Nephron (organoid): ENCODE measurements around the gene ZNF526.

Experiments used
- H3K27ac Mint-ChIP-seq, 3 experiments: 2 replicates each; pipeline ENCODE4 v1.8.0; 2020; ENCODE audit warnings: mixed read lengths in 3 of 3, mild to moderate bottlenecking in 2 of 3, moderate library complexity in 1 of 3
- H3K27me3 Mint-ChIP-seq: 2 replicates; pipeline ENCODE4 v1.8.0; 2021; ENCODE audit warnings: low read depth, mild to moderate bottlenecking, moderate library complexity, mixed read lengths
- H3K36me3 Mint-ChIP-seq: 2 replicates; pipeline ENCODE4 v1.8.0; 2020; ENCODE audit warnings: low read depth, mixed read lengths
- H3K4me1 Mint-ChIP-seq: 2 replicates; pipeline ENCODE4 v1.8.0; 2020; ENCODE audit warnings: mixed read lengths
- H3K4me3 Mint-ChIP-seq, 3 experiments: 2 replicates each; pipeline ENCODE4 v1.8.0; 2020; ENCODE audit warnings: mild to moderate bottlenecking in 3 of 3, mixed read lengths in 3 of 3, moderate library complexity in 2 of 3
- H3K9me3 Mint-ChIP-seq: 2 replicates; pipeline ENCODE4 v1.8.0; 2020; ENCODE audit warnings: mixed read lengths
- CTCF ChIP-seq, 3 experiments: fragments of 200-600 bp; sonication (generic); IDR thresholded peaks; one replicate each; pipeline ENCODE4 v1.5.0; 2021; ENCODE audit warnings: antibody characterized with exemption in 3 of 3; ENCODE audit not compliant: unreplicated experiment in 3 of 3

Gene ZNF526

DNA sequence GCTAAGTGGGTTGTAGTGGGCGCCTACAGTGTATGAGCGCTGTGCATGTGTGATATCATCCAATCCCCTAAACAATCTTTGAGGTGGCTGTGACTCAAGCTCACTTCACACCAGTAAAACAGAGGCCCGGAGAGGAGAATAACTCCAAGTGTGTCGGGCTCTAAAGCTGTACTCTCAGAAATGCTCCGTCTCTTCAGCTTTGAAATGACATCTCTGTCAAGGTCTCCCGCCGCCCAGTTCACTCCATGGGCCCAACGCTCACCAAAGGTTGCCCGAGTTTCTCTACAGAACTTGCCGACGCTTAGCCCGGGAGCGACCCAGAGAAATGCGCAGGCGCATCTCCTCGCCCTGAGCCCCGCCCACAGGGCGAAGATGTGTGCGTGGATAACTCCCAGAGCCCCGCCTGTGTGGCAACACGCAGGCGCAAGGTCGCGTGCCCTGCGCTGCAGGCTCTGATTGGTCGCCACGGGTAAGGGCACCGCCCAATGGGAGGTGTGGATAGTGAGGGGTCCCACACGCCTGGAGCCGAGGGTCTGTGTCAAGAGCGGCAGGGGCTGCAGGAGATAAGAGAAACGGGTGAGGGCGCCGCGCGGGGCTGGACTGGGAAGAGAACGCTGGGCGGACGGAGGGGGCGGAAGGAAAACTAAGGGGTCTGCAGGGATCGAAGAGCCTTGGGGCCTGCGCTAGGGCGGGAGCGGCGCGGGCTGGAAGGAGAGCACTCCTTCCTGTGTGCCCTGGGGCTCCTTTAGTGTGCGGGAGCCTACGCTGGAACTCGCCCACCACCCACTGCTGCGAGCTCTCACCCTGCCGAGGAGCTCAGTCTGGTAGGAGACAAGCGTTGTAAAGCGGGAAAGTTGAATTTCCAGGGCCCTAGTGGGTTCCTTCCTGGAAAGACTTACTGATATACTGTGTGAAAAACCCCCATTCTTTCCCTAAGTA lies at the start of gene ZNF526:
TSS of gene ZNF526 (plus strand) at position 501 of the 939 bp plus-strand sequence. CDS start 4,092 bp downstream, outside the sequence.
- H3K9me3 Mint-ChIP-seq, result no peaks in the 10 kb centered on the region
- H3K4me1 Mint-ChIP-seq, result peaks cover 39% of the 10 kb centered on the region
- H3K4me3 Mint-ChIP-seq, result peak within 1 kb of the TSS; percentile 92 to 93 (median 92)
- no peaks in the 10 kb centered on the region for H3K27me3 Mint-ChIP-seq
- H3K27ac Mint-ChIP-seq, result peak within 1 kb of the TSS; percentile 85 to 93 (median 85)
- peaks cover 26% of the 10 kb centered on the region for H3K36me3 Mint-ChIP-seq
- no peak for TF ChIP-seq CTCF (IDR thresholded peaks at IDR 0.05; ENCODE audit: unreplicated experiment in 3 of 3)

DNA sequence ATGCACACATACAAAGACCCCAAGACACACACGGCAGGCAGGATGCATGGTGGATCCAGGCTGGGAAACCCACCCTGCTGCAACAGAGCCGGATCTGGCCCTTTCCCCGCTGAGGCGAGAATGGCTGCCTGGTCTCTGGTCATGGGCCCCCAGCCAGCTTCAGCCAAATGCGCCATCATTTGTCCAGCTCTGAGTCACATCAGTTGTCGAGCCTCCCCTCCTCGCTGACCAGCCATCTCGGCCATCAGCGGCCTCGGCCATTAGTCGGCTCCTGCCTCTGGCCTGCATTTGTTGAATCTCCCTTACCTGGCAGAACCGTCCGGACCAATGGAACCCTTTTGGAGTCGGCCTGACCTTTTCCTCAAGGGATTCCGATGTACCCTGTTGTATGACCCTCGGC lies 49.4 kb upstream of the ZNF526 start:
- H3K9me3 Mint-ChIP-seq, result no peaks in the 10 kb centered on the region
- H3K27ac Mint-ChIP-seq, result peak overlapping the region in 1 of 3 experiments; percentile 23
- peaks cover 12% of the 10 kb centered on the region for H3K4me1 Mint-ChIP-seq
- H3K4me3 Mint-ChIP-seq, result no peak overlapping the region
- no peak for TF ChIP-seq CTCF (IDR thresholded peaks at IDR 0.05; ENCODE audit: unreplicated experiment in 3 of 3)
- no peaks in the 10 kb centered on the region for H3K36me3 Mint-ChIP-seq
- peaks cover 45% of the 10 kb centered on the region for H3K27me3 Mint-ChIP-seq

DNA sequence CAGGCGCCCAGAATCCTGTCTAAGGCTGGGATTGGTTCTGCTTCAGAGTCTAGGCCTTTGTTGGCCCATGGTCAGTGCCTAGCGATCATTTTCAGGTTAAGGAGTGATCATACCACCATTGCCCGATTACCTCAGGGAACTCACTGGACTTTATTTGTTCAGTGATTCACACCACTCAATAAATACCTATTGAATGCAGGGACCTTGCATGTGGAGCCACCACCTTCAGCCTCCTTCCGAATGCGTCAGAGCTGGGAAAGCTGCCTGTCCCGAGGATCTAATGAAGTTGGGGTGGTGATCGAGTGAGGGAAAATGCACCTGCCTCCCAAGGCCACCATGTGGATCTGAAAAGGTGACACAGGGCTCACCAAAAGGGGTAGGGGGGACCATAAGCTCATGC lies 47.9 kb upstream of the ZNF526 start:
- peaks cover 18% of the 10 kb centered on the region for H3K4me1 Mint-ChIP-seq
- no peaks in the 10 kb centered on the region for H3K36me3 Mint-ChIP-seq
- peaks cover 46% of the 10 kb centered on the region for H3K27me3 Mint-ChIP-seq
- no peaks in the 10 kb centered on the region for H3K9me3 Mint-ChIP-seq
- peak overlapping the region in 1 of 3 experiments; percentile 2 for H3K27ac Mint-ChIP-seq
- TF ChIP-seq CTCF (IDR thresholded peaks at IDR 0.05; ENCODE audit: unreplicated experiment in 3 of 3), result no peak
- H3K4me3 Mint-ChIP-seq, result no peak overlapping the region

DNA sequence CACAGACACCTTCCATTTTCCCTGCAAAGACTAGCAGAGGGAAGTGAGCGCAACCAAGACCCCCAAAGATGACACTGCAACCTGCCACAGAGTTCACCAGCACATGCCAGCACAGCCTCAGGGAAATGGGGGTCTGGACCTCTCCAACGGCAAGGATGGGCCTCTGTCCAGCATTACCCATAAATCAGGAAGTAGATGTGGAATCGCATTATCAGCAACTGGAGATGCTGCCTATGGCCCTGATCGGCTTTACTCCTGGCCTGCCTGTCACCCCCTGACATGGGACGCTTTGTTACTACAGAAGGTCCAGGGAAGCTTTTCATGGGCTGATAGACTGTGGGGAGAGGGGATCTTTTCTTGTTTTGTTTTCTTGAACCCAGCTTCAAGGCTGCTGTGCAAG lies 46.4 kb upstream of the ZNF526 start:
- H3K4me3 Mint-ChIP-seq, result peak overlapping the region in 1 of 3 experiments; percentile 24
- peaks cover 18% of the 10 kb centered on the region for H3K4me1 Mint-ChIP-seq
- H3K27me3 Mint-ChIP-seq, result peaks cover 41% of the 10 kb centered on the region
- no peaks in the 10 kb centered on the region for H3K36me3 Mint-ChIP-seq
- no peaks in the 10 kb centered on the region for H3K9me3 Mint-ChIP-seq
- TF ChIP-seq CTCF (IDR thresholded peaks at IDR 0.05; ENCODE audit: unreplicated experiment in 3 of 3), result no peak
- no peak overlapping the region for H3K27ac Mint-ChIP-seq

DNA sequence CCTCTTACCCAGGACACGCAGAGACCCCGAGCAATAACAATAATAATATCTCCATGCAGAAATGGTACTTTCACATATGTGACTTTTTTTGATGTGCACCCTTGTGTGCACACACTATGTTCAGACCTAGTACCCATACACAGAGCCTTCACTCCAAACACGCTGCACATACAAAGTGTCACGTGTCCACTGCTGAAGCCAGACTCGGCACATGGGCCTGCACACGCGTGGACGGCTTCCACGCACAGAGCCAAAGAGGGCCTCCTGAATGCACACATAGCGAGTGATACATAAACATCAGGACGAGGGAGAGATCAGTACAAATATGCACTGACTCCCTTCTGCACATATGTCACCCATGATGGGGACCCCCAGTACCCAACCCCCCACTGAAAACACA lies 45.9 kb upstream of the ZNF526 start:
- no peak for TF ChIP-seq CTCF (IDR thresholded peaks at IDR 0.05; ENCODE audit: unreplicated experiment in 3 of 3)
- H3K27me3 Mint-ChIP-seq, result peaks cover 37% of the 10 kb centered on the region
- H3K9me3 Mint-ChIP-seq, result no peaks in the 10 kb centered on the region
- peak overlapping the region in 1 of 3 experiments; percentile 27 for H3K4me3 Mint-ChIP-seq
- H3K27ac Mint-ChIP-seq, result no peak overlapping the region
- H3K36me3 Mint-ChIP-seq, result no peaks in the 10 kb centered on the region
- H3K4me1 Mint-ChIP-seq, result peaks cover 18% of the 10 kb centered on the region
